Ishikawa (cell line): Measurements from ENCODE around the gene SLC36A1.

Source experiments
- CEBPB ChIP-seq: IDR thresholded peaks from 2 replicates; pipeline ENCODE4 v1.6.1; 2012
- CREB1 ChIP-seq: IDR thresholded peaks from 2 replicates; pipeline ENCODE4 v1.6.1; 2012; ENCODE audit warnings: low read depth
- EGR1 ChIP-seq: IDR thresholded peaks from 2 replicates; pipeline ENCODE4 v1.6.1; 2012
- EP300 ChIP-seq: IDR thresholded peaks from 2 replicates; pipeline ENCODE4 v1.6.1; 2012; ENCODE audit warnings: borderline replicate concordance
- FOXM1 ChIP-seq: IDR thresholded peaks from 2 replicates; pipeline ENCODE4 v1.6.1; 2012; ENCODE audit warnings: low read depth, borderline replicate concordance
- NFIC ChIP-seq: IDR thresholded peaks from 2 replicates; pipeline ENCODE4 v1.6.1; 2012
- RAD21 ChIP-seq: IDR thresholded peaks from 2 replicates; pipeline ENCODE4 v1.6.1; 2012; ENCODE audit warnings: low read depth
- TAF1 ChIP-seq: IDR thresholded peaks from 2 replicates; pipeline ENCODE4 v1.6.1; 2012; ENCODE audit warnings: low read depth, mild to moderate bottlenecking
- TCF12 ChIP-seq: IDR thresholded peaks from 2 replicates; pipeline ENCODE4 v1.6.1; 2012; ENCODE audit warnings: low read depth
- TEAD4 ChIP-seq: IDR thresholded peaks from 2 replicates; pipeline ENCODE4 v1.6.1; 2012
- USF1 ChIP-seq: IDR thresholded peaks from 2 replicates; pipeline ENCODE4 v1.6.1; 2012
- YY1 ChIP-seq: IDR thresholded peaks from 2 replicates; pipeline ENCODE4 v1.6.1; 2012; ENCODE audit warnings: low read depth
- ZBTB7A ChIP-seq: IDR thresholded peaks from 2 replicates; pipeline ENCODE4 v1.6.1; 2012; ENCODE audit warnings: low read depth
- TF ChIP-seq, protein P1 (sequence below): IDR thresholded peaks from 2 replicates; pipeline ENCODE4 v1.6.1; 2012; ENCODE audit warnings: low read depth, mild to moderate bottlenecking
- TF ChIP-seq, protein P2 (sequence below): IDR thresholded peaks from 2 replicates; pipeline ENCODE4 v1.6.1; 2012

Gene SLC36A1

DNA sequence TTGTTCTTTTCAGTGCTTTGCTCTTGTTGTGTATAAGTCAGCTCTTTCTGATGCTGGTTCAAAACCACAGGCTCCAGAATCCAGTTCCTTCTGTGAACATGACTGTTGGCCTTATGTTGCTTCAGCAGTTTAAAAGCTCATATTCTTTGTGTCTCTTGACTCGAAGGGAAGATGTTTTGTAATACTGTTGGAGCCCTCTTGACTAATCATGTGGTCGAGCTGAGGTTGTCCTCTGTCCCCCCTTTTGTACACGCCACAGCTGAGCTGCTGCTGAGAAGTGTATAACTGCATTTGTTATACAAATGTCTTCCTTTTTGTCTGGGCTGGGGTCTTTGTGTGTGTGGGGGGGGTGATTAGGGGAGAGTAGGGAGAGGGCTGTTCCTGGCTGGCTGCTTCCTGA, 35.8 kb downstream of the SLC36A1 start:
- TF ChIP-seq, protein P1, sequence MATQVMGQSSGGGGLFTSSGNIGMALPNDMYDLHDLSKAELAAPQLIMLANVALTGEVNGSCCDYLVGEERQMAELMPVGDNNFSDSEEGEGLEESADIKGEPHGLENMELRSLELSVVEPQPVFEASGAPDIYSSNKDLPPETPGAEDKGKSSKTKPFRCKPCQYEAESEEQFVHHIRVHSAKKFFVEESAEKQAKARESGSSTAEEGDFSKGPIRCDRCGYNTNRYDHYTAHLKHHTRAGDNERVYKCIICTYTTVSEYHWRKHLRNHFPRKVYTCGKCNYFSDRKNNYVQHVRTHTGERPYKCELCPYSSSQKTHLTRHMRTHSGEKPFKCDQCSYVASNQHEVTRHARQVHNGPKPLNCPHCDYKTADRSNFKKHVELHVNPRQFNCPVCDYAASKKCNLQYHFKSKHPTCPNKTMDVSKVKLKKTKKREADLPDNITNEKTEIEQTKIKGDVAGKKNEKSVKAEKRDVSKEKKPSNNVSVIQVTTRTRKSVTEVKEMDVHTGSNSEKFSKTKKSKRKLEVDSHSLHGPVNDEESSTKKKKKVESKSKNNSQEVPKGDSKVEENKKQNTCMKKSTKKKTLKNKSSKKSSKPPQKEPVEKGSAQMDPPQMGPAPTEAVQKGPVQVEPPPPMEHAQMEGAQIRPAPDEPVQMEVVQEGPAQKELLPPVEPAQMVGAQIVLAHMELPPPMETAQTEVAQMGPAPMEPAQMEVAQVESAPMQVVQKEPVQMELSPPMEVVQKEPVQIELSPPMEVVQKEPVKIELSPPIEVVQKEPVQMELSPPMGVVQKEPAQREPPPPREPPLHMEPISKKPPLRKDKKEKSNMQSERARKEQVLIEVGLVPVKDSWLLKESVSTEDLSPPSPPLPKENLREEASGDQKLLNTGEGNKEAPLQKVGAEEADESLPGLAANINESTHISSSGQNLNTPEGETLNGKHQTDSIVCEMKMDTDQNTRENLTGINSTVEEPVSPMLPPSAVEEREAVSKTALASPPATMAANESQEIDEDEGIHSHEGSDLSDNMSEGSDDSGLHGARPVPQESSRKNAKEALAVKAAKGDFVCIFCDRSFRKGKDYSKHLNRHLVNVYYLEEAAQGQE = no peak
- TF ChIP-seq CEBPB = no peak
- no peak for TF ChIP-seq ZBTB7A
- no peak for TF ChIP-seq EP300
- no peak for TF ChIP-seq CREB1
- TF ChIP-seq NFIC = no peak
- no peak for TF ChIP-seq YY1
- TF ChIP-seq USF1 = no peak
- TF ChIP-seq TEAD4 = no peak
- TF ChIP-seq, protein P2, sequence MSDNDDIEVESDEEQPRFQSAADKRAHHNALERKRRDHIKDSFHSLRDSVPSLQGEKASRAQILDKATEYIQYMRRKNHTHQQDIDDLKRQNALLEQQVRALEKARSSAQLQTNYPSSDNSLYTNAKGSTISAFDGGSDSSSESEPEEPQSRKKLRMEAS = no peak
- TF ChIP-seq RAD21 = no peak
- no peak for TF ChIP-seq EGR1
- no peak for TF ChIP-seq FOXM1
- no peak for TF ChIP-seq TCF12
- TF ChIP-seq TAF1 = no peak

GRCh38 chr5:151483647-151484046, 36.2 kb downstream of the SLC36A1 start:
- no peak for TF ChIP-seq FOXM1
- TF ChIP-seq EP300 = no peak
- no peak for TF ChIP-seq RAD21
- no peak for TF ChIP-seq EGR1
- no peak for TF ChIP-seq TAF1
- no peak for TF ChIP-seq TCF12
- TF ChIP-seq USF1 = no peak
- no peak for TF ChIP-seq TEAD4

DNA sequence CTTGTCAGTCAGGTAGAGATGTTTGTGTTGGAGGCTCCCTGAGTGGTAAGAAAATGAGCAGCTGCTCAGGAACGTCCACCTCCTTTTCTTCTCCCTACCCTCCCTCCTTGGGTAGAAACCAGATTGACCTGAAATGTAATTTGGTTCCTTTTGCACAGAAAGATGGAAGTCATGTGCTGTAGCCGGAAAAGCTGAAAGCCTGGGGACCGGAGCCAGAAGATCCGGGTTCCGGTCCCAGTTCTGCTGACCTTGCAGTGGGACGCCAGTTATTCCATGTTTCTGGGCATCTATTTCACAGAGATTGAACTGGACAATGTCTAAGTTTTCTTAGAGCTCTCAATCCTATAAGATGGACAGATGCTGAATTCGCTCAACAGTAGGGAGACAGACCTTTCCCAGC, 40.1 kb downstream of the SLC36A1 start:
- no peak for TF ChIP-seq FOXM1
- TF ChIP-seq CREB1 = no peak
- TF ChIP-seq, protein P1 = no peak
- TF ChIP-seq TCF12 = no peak
- no peak for TF ChIP-seq CEBPB
- no peak for TF ChIP-seq TEAD4

DNA sequence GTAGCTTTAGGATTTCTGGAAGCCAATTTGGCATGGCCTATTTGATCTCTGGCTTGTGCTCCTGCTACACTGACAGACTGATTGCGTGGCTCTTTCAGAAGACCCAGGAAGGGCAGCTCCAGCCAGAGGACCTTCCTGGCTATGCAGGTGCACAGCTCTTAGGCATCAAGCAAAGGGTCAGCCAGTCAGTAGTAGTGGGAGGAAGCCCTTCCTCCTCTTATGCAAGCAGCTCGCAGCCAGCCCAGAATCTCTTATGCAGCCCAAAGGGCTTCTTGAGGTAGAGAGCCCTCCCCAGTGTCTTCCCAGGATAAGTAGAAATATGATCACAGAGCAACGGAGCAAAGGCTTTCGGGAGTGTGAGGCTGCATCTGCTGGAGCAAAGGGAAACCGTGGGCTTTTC, 43.2 kb downstream of the SLC36A1 start:
- TF ChIP-seq CEBPB (no peak), TEAD4 (no peak), CREB1 (no peak), NFIC (no peak), RAD21 (no peak), EP300 (no peak), FOXM1 (no peak), YY1 (no peak)
- TF ChIP-seq, protein P2 = no peak

DNA sequence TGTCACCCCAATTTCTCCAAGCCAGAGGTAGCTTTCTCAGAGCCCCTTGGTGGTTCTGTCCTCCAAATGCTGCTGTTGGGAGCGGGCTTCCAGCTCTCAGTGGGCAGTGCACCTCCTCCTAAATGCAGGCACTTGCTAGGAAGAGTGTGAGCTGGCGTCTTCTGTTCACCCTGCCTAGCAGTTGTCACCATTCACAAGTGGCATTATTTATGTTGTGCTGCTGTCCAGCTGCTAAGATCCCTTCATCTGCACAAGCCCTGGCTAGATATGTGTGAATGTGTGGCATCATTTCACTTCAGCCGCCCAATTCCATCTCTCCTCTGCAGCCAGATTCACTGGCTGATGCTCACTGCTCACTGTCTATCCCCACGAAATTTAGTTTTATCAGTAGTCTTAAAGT, 43.7 kb downstream of the SLC36A1 start:
- TF ChIP-seq EGR1 (no peak), CEBPB (no peak), USF1 (no peak), EP300 (no peak), CREB1 (no peak), ZBTB7A (no peak), RAD21 (no peak)
- TF ChIP-seq, protein P2 = no peak
- TF ChIP-seq, protein P1 = no peak
